Cerebellar nuclear complex (tissue), 1 donor: ENCODE data around the gene PRIMA1.
"Not testable (repeated sequence)": the region's sequence is repeated elsewhere in the genome, so short reads cannot be mapped to it uniquely, and the experiment has no call there.

Experiments used
- DNase-seq, 2 experiments: peaks; one replicate each; lab custom pipeline; 2025; lab: John Stamatoyannopoulos, UW

The PRIMA1 gene, protein sequence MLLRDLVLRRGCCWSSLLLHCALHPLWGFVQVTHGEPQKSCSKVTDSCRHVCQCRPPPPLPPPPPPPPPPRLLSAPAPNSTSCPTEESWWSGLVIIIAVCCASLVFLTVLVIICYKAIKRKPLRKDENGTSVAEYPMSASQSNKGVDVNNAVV

DNA sequence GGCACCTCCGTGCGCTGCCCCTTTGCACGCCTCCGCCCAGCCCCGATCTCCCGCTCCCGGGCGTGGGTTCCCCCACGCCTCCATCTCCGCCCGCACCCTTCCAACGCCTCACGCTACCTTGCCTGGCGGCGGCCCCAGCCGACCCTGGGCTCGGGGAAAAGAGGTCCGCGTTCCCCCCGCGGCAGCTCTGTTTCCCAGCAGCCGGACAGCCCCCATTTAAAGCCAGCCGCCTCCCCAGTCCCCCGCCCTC lies at the start of gene PRIMA1:
TSS of gene PRIMA1 (minus strand) at position 193 of the 250 bp plus-strand sequence. CDS start 767 bp downstream, outside the sequence.
- no peak for DNase-seq

DNA sequence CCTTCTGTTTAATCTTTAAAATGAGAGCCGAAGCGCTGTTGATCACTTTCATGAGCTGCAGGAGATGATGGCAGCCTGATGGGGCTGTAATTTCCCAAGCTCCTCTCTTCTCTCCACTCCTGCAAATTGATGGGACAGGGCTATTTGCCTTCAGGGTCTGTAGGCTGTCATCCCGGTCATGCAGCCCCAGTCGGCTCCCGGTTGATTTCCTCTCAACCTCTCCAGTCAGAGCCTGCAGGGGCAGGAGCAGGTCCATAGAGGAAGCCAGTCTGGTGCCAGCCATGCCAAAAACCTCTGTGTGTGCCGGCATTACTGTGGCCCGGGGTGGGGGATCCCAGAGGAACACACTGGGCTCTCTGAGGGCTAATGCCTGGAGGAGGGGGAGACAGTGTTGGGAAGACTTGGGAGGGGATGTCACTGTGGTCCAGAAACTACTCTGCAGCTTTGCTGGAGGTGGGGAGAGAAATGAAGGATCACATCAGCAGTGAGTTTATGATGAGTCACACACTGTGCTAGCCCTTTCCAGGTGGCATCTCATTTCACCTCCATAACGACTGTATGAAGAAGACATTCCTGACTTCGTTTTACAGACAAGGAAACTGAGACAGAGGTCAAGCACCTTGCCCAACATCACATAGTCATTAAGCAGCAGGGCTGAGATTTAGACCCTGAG lies 46.5 kb upstream of the PRIMA1 start:
- no peak for DNase-seq

DNA sequence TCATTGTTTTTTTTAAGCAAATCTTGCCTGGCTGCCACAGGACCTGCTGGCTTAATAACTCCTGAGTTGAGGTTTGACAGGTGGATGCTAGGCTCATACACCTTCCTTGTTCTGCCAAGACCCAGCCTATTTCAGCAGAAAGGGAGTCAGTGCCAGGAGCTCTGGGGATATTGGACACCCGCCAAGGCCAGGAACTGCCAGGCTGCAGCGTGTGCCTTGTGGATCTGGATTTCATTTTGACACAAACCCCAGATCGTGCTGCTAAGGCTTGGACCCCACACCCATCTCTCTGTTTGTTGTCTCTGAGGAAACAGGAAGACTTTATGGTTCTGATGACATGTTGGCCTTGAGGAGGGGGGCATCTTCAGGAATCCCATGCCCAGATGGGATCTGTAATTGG lies 44.4 kb upstream of the PRIMA1 start:
- DNase-seq: peak; percentile 68 to 87

DNA sequence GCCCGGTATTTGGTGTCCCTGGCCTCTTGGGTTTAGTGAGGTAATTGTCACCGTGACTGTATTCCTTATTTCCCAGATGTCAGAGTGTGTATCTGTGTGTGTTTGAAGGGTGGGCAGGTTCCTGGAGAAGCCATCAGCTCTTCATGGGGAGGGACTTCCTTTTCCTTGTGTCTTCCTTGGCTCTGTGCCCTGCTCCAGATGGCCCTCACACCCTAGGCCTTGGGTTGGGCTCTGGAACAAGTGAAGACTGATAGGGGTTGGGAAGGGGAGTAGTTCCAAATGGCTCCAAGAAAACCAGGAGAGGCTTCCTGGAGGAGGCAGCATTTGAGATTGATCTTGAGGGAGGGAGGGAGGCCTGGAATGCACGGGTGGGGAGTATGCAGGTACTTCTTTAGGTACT lies 43.8 kb upstream of the PRIMA1 start:
- no peak for DNase-seq

DNA sequence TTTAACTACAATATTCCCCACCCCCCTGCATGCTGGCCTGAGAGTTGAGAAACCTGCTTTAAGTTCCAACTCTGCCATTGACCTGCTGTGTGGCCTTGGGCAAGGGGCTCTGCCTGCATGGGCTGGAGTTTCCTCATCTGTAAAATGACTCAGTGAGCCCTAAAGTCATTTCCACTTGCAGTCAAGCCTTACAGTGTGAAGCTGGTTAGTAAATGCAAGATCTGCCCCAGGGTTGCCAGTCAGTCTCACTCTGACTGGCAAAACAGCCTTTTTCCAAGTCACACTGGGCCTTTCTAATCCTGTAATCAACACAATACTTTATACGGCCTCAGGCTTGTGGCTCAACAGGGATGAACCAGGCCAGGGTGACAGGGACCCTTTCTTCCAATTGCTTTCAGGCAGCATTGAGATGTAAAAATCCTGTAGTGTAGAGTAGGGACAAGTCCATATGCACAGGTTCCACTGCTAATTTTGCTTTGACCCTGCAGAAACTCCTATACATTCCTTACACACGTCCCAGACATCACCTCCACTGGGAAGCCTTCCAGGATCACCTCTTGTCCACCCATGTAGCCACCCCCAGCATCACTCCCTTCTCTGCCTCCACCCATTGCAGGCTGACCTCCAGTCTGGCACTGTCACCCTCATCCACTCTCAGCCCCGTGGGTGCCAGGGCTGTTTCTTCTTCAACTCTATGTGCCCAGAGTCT lies 42.6 kb upstream of the PRIMA1 start:
- no peak for DNase-seq

DNA sequence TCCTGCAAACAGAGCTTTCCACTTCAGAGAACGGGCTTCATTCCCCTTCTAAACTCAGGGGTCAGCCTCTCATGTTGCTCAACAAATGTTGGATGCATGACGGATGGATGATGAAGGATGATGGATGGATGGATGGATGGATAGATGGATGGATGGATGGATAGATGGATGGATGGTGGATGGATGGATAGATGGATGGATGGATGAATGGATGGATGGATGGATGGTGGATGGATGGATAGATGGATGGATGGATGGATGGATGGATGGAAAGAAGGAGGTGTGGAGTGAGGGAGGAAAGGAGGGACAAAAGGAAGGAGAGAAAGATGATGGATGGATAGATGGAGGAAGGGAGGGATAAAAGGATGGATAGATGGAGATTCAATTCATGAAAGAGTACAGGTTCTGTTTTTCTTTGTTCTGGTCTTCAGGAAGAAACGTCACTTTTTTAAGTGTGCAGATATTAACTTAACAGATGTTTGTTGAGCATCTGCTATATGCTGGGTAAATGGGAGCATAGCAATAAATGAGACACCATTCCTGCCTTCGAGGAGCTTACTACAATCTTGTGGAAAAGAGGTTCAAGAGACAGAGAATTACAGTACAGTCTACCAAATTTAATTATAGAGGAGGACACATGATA lies 41.7 kb upstream of the PRIMA1 start:
- DNase-seq: no peak

DNA sequence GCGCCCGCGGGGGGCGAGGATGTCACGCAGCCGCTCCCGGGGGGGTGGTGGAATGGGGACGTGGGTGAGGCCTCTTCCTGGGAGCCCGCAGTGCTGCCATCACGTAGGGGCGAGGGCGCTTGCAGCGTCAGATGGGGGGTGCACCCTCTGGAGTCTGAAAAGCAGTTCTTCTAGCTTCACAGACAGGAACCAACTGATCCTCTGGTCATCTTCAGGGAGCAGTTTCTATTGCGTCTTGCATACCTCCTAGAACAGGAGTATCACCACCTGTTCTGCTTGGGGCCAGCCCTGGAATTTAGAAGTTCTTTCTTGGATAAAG lies 36.9 kb upstream of the PRIMA1 start:
- no peak for DNase-seq

DNA sequence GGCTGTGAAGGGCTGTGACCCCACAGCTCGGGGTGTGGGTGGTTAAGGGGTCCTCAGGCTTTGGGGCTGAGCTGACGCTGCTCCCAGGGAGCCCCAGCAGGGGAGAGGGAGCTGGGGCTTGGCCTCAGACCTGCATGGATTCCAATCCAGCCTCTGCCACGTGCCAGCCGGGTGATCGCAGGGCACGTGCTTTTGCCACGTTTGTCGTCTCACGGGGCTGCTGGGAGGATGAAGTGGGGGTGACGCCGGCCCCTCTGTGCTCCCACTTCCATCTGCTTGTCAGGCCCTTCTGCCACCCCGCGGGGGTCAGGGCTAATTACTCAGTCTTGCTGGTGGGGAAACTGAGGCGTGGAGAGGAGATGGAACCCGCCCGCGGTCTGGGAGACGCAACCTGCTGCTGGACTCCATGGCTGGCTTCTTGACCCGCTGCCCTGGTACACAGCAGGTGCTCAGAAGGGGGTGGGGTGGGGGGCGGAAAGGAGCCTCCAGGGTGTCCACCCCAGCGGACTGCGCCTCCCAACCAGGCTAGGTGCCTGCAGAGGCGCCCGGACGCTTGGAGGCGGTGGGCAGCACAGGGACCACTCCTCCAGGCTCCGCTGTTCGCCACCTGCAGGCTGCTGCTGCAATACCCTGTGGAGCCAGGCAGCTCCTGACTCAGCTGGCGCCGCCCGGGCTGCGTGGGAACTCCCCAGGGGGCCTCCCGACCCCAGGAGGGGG lies 36.4 kb upstream of the PRIMA1 start:
- no peak for DNase-seq

DNA sequence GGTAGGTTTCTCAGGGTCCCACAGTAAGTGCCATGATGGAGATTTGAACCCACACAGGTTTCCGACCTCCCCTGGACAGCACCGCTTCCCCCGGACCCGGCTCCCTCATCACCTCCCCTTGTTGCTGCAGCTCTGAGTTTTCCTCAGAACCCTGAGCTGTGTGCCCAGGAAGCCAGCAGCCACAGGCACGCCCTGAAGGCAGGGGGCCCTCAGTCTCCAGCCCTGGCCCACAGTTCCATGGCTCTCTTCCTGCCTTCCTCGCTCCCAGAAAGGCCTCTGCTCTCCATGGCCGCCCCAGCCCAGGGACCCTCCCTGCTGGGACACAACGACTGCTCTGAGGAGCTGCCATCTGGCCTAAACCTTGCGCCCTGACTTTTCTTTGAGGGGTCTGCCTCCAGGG lies 35.8 kb upstream of the PRIMA1 start:
- no peak for DNase-seq

DNA sequence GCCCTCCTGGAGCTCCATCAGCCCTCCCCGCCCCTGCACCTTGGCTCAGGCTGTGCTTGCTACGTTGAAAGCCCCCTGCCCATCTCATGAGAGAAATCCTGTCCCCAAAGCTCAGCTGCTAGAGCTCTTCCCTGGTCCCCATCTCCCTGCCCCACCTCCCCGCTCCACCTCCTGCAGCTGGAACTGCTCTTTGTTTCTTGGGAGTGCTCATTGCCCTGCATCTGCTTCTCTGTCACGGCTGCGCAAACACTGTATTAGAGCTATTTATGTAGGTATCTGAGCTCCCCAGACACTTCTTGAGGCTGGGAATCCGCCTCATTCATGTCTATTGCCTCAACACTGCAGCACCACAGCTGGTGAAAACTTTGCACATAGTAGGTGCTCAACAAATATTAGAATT lies 32.8 kb upstream of the PRIMA1 start:
- no peak for DNase-seq

DNA sequence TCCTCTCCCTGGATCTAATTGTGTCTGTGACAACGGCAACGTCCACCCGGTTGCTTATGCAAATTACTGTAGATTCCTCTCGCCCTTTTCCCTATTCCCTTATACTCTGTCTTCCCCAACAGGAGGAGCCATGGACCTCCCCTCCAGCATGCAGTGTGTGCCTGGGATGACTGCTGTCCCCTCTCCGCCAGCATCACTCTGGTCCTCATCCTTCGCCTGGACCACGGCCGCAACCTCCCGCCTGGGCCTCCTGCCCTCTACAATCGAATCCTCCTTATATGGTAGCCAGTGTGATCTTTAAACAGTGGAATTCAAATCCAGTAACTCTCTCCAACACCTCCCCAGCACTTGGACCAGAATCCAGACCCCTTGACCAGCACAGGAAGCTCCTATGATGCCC lies 30.6 kb upstream of the PRIMA1 start:
- DNase-seq: no peak

DNA sequence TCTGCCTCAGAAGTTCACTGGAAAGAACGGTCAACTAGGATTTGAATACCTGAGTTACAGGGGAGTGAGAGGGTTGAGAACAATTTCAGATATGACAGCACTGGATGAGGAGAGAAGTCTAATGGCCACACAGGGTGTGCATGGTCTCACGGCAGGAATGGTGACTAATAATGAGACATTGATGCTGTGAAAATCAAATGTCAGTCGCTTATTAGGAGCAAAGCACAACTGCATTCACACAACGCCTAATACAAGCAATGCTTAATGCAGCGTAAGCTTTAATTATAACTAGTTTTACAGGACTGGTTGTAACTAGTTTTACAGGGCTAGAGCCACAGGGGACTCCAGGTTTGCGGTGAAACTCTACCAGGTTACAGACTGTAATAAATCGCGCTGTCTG lies 23.4 kb upstream of the PRIMA1 start:
- no peak for DNase-seq

DNA sequence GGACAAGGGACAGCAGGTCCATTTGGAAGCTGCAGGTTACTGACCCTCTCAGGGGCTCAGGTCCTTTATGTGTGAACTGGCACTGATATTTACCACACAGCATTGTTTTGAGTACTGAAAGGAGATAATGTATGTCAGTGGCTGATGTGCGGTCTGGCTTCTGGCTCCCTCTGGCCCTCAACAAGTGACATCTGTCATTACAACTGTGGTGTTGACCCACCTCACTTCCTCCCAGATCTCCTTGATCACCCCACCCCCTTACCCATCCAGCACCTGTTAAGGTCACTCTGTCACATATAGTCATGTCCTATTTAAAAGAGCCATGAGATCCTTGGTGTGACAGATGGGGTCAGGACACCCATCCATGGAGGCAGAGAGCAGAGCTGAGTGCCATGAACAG lies 22.7 kb upstream of the PRIMA1 start:
- no peak for DNase-seq

DNA sequence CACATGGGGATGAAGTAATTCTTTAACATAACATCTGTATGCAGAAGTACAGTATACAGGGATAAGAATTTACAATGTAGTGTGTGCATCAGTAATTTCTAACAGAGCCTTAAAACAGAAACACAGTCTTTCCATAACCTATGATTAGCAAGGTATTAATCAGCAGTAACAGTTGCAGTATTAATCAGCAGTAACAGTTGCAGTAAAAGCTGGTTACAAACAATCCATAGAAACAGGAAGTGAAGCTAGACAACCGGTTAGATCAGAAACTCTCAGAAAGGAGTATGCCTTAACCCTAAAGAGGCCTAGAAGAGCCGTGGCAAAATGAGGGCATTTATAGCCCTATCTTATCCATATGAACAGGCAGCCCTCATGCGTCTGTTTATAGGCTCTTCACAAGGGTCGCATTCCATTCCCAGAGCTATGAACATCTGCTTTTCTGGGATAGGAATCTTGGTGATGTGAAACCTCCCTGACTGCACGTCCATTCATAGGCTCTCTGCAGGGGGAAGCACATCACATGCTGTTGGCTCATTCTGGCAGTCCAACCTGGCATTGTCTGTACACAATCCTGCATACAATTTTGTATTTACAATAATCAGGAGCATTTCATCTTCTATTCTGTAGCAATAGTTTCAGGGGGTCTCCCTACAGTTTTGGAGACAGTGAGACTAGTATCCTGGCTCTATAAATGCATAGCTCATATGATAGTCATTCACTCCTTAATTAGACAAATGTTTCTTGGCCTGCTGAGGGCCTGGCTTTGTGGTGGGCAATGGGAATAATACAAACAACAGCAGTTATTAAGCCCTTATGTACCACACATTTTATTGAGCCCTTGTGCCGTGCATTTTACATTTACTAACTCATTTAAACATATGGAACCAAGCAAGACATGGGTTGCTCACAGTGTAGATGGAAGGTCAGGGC lies 21.5 kb upstream of the PRIMA1 start:
- not testable (repeated sequence) for DNase-seq

DNA sequence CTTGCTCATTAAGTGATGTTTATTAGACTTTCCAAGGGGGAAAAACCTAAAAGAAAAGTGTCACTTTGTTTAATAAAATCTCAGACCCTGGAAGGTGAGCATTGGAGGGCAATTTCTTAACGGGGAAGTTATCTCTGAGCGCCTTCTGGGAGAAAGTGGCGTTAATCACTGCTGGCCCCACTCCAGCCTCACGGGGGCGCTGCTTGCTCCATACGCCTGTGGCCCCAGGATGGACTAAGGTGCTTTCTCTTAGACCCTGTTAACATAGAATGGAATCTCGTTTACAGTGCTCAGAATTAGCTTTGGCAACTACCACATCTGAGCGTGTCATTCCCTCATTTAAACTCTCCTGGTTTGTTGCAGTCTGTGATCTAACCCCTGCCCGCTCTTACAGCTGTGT lies 16.4 kb upstream of the PRIMA1 start:
- no peak for DNase-seq

DNA sequence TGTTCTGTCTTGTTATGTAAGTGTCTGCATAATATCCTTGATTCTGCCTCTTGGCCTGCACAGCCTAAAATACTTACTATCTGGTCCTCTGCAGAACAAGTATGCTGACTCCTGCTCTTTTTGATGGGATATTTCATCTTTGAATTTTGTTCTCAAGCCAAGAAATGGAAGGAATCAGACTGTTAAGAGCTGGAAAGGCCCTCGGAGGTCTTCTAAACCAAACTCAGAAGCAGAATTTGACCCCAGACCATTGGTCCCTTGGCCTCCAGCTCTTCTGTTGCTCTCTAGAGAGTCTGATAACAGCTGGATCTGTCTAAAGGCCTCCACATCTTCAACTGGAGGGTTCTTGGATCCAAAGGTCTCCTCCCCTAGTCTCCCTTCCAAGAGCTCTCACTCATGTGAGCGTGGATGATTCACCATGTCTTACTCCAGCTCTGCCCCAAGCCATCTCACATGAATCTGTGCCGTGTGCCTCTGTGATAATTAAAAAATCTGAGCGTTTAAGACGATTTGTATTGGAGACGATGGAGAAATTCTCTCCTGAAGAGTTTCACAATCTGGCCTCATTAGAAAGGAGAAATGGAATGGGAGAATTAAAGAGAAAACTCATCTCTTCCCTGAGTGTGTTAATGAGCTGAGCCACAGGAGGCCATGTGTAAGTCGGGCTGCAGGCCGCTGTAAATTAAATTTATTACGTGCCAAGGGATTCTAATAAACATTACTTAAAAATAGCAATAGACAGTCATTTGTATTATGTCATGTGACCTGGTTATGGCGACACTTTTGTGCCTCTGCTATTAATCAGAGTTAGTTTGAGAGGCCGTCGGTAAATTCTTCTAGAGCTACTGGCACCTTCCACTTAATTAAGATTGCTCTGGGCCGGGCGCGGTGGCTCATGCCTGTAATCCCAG lies 15.4 kb upstream of the PRIMA1 start:
- no peak for DNase-seq

DNA sequence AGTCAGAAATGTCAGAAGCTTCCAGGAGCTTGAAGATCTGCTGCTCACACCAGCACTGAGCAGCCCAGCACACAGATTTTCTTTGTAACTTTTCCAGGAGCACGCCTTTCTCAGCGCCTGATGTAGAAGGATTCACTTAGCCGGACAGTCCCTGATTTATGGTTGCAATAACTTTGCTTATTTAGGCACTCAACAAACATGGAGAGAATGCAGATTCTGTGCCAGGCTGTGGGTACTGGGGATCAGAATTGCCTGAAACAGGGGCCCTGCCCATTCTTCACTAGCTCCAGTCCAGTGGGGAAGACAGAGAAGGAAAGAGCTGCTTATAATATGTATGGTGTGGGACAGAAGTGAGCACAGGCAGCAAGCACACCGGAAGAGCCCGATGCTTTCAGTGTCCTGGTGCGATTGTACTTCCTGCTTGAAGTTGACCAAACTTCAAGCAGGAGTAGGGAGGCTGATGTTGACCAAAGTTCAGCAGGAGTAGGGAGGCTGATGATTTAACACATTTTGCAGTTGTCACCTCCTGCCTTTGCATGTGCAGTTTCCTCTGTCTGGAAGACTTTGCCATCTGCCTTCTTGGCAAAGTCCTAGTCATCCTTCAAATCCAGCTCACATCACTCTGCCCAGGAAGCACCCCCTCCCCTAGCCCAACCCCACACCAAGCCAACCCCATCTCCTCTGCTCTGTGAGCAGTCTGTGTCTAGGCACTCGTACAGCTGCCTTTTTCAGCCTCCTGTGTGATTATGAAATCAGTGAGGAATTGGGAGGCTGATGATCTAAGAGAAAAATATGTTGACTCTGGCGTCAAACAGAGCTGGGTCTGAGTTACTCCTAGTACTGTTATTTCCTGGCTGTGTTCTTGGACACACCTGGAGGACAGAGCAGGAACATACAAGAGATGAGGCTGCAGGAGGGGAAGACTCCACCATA lies 12.0 kb upstream of the PRIMA1 start:
- no peak for DNase-seq

DNA sequence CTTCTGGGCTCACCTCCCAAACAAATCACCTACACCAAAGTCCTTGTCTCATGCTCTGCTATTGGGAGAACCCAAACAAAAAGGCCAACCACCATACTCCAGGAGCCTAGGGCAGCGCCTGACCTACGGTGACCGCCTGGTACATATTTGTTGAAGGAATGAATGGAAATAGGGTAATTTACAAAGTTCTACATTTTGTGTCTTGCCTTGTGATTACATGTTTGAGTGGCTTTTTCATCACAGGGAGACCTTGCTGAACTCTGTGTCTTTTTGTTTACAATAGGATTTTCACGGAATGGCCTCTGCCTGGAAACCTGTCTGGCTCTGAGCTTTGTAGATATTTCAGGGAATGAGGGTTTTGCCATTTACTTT lies 11.3 kb upstream of the PRIMA1 start:
- no peak for DNase-seq

DNA sequence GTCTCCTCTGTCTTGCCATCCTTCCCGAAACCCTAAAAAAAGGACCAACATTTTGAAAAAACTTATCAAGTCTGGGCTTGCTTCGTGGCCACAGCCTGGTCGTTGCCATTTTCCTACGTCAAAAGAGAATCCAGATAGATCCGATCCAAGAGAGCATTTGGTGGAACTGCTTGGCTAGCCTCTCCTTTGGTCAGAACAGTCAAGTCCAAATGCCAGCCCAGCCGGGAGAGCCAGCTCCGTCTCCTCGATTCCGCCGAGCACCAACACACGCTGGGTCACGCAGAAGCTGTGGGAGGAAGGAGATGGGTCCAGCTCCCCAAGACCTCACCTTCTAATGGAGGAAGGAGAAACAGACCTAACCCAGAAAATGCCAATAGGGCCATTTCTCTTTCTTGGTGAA lies 9.3 kb upstream of the PRIMA1 start:
- DNase-seq: peak; percentile 11 to 54

DNA sequence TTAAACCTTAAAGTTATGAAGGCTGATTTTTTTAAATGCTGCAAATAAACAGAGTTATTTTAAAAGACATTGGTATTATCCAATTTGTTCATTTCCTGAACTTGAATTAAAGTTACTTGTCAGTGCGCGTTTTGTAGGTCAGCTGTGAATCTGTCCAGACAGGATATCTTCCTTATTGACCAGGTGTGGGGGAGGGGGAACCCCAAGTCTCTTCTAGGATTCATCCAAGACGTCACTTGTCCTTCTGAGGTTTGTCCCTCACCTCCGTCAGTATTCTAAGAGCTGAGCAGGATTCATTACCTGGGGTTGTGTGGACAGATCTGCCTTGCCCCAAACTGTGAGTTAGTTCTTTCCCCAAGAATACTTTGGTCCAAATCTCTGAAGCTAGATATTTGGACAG lies 8.8 kb upstream of the PRIMA1 start:
- no peak for DNase-seq
